ENCODE results near the gene HTRA3.

Gene HTRA3

GRCh38 chr4:8278421-8279287 lies 9.1 kb downstream of the HTRA3 start:
- DNase-seq (ENCODE audit: low spot score in 2 of 2) = no peak
- Mint-ChIP-seq H3K9me3 (no peaks in the 10 kb centered on the region), H3K36me3 (ENCODE audit: insufficient read depth) (no peaks in the 10 kb centered on the region), H3K27ac (ENCODE audit: low read depth) (no peak overlapping the region), H3K4me3 (no peak overlapping the region), H3K4me1 (no peaks in the 10 kb centered on the region), H3K27me3 (peaks cover 12% of the 10 kb centered on the region)
- no peak for ATAC-seq (replicated peaks; ENCODE audit: extremely low read depth, poor library complexity, severe bottlenecking)

- no peak for DNase-seq (ENCODE audit: low spot score in 2 of 2)
- peak overlapping the region; percentile 16 for H3K27ac Mint-ChIP-seq (ENCODE audit: low read depth)
- no peak overlapping the region for H3K4me3 Mint-ChIP-seq
- H3K4me1 Mint-ChIP-seq = no peaks in the 10 kb centered on the region
- H3K9me3 Mint-ChIP-seq = no peaks in the 10 kb centered on the region
- H3K27me3 Mint-ChIP-seq = peaks cover 3% of the 10 kb centered on the region
- ATAC-seq (replicated peaks; ENCODE audit: extremely low read depth, poor library complexity, severe bottlenecking) = no peak
- no peaks in the 10 kb centered on the region for H3K36me3 Mint-ChIP-seq (ENCODE audit: insufficient read depth)
Observed at GRCh38 chr4:8279321-8280157, 10.0 kb downstream of the HTRA3 start.

- Mint-ChIP-seq H3K4me3 (no peak overlapping the region), H3K9me3 (no peaks in the 10 kb centered on the region), H3K27me3 (no peaks in the 10 kb centered on the region), H3K4me1 (no peaks in the 10 kb centered on the region), H3K27ac (ENCODE audit: low read depth) (peak overlapping the region; percentile 16), H3K36me3 (ENCODE audit: insufficient read depth) (no peaks in the 10 kb centered on the region)
- no peak for ATAC-seq (replicated peaks; ENCODE audit: extremely low read depth, poor library complexity, severe bottlenecking)
- no peak for DNase-seq (ENCODE audit: low spot score in 2 of 2)
Observed at GRCh38 chr4:8280158-8280875, 10.8 kb downstream of the HTRA3 start.

GRCh38 chr4:8280876-8281440 lies 11.4 kb downstream of the HTRA3 start:
- ATAC-seq (replicated peaks; ENCODE audit: extremely low read depth, poor library complexity, severe bottlenecking) (no peak), DNase-seq (ENCODE audit: low spot score in 2 of 2) (no peak)
- H3K9me3 Mint-ChIP-seq = no peaks in the 10 kb centered on the region
- no peaks in the 10 kb centered on the region for H3K4me1 Mint-ChIP-seq
- H3K27ac Mint-ChIP-seq (ENCODE audit: low read depth) = no peak overlapping the region
- no peaks in the 10 kb centered on the region for H3K27me3 Mint-ChIP-seq
- no peaks in the 10 kb centered on the region for H3K36me3 Mint-ChIP-seq (ENCODE audit: insufficient read depth)
- H3K4me3 Mint-ChIP-seq = no peak overlapping the region

GRCh38 chr4:8281519-8282133 lies 12.1 kb downstream of the HTRA3 start:
- no peaks in the 10 kb centered on the region for H3K4me1 Mint-ChIP-seq
- no peaks in the 10 kb centered on the region for H3K9me3 Mint-ChIP-seq
- DNase-seq (ENCODE audit: low spot score in 2 of 2) (no peak), ATAC-seq (replicated peaks; ENCODE audit: extremely low read depth, poor library complexity, severe bottlenecking) (no peak)
- no peaks in the 10 kb centered on the region for H3K36me3 Mint-ChIP-seq (ENCODE audit: insufficient read depth)
- H3K27me3 Mint-ChIP-seq = no peaks in the 10 kb centered on the region
- H3K27ac Mint-ChIP-seq (ENCODE audit: low read depth) = no peak overlapping the region
- H3K4me3 Mint-ChIP-seq = no peak overlapping the region

GRCh38 chr4:8282134-8282641 lies 12.6 kb downstream of the HTRA3 start:
- H3K27me3 Mint-ChIP-seq = no peaks in the 10 kb centered on the region
- no peaks in the 10 kb centered on the region for H3K36me3 Mint-ChIP-seq (ENCODE audit: insufficient read depth)
- no peaks in the 10 kb centered on the region for H3K9me3 Mint-ChIP-seq
- DNase-seq (ENCODE audit: low spot score in 2 of 2) = no peak
- no peak for ATAC-seq (replicated peaks; ENCODE audit: extremely low read depth, poor library complexity, severe bottlenecking)
- H3K27ac Mint-ChIP-seq (ENCODE audit: low read depth) = no peak overlapping the region
- H3K4me1 Mint-ChIP-seq = no peaks in the 10 kb centered on the region
- H3K4me3 Mint-ChIP-seq = no peak overlapping the region

GRCh38 chr4:8282742-8283141 lies 13.2 kb downstream of the HTRA3 start:
- no peaks in the 10 kb centered on the region for H3K27me3 Mint-ChIP-seq
- ATAC-seq (replicated peaks; ENCODE audit: extremely low read depth, poor library complexity, severe bottlenecking) (no peak), DNase-seq (ENCODE audit: low spot score in 2 of 2) (no peak)
- no peak overlapping the region for H3K4me3 Mint-ChIP-seq
- H3K27ac Mint-ChIP-seq (ENCODE audit: low read depth) = no peak overlapping the region
- no peaks in the 10 kb centered on the region for H3K36me3 Mint-ChIP-seq (ENCODE audit: insufficient read depth)
- H3K9me3 Mint-ChIP-seq = no peaks in the 10 kb centered on the region
- no peaks in the 10 kb centered on the region for H3K4me1 Mint-ChIP-seq

GRCh38 chr4:8283161-8283560 lies 13.6 kb downstream of the HTRA3 start:
- ATAC-seq (replicated peaks; ENCODE audit: extremely low read depth, poor library complexity, severe bottlenecking) = no peak
- H3K4me3 Mint-ChIP-seq = no peak overlapping the region
- peak overlapping the region; percentile 25 for H3K27ac Mint-ChIP-seq (ENCODE audit: low read depth)
- H3K4me1 Mint-ChIP-seq = no peaks in the 10 kb centered on the region
- no peaks in the 10 kb centered on the region for H3K9me3 Mint-ChIP-seq
- DNase-seq (ENCODE audit: low spot score in 2 of 2) = no peak
- no peaks in the 10 kb centered on the region for H3K27me3 Mint-ChIP-seq
- no peaks in the 10 kb centered on the region for H3K36me3 Mint-ChIP-seq (ENCODE audit: insufficient read depth)

GRCh38 chr4:8283631-8284121 lies 14.1 kb downstream of the HTRA3 start:
- Mint-ChIP-seq H3K4me3 (no peak overlapping the region), H3K27me3 (no peaks in the 10 kb centered on the region), H3K27ac (ENCODE audit: low read depth) (peak overlapping the region; percentile 25), H3K36me3 (ENCODE audit: insufficient read depth) (no peaks in the 10 kb centered on the region), H3K9me3 (no peaks in the 10 kb centered on the region), H3K4me1 (no peaks in the 10 kb centered on the region)
- DNase-seq (ENCODE audit: low spot score in 2 of 2) (no peak), ATAC-seq (replicated peaks; ENCODE audit: extremely low read depth, poor library complexity, severe bottlenecking) (no peak)

- DNase-seq (ENCODE audit: low spot score in 2 of 2) = no peak
- Mint-ChIP-seq H3K9me3 (no peaks in the 10 kb centered on the region), H3K27me3 (no peaks in the 10 kb centered on the region), H3K4me3 (no peak overlapping the region), H3K36me3 (ENCODE audit: insufficient read depth) (no peaks in the 10 kb centered on the region), H3K27ac (ENCODE audit: low read depth) (no peak overlapping the region), H3K4me1 (no peaks in the 10 kb centered on the region)
- no peak for ATAC-seq (replicated peaks; ENCODE audit: extremely low read depth, poor library complexity, severe bottlenecking)
Observed at GRCh38 chr4:8284391-8284790, 14.8 kb downstream of the HTRA3 start.

- H3K36me3 Mint-ChIP-seq (ENCODE audit: insufficient read depth) = no peaks in the 10 kb centered on the region
- ATAC-seq (replicated peaks; ENCODE audit: extremely low read depth, poor library complexity, severe bottlenecking) (no peak), DNase-seq (ENCODE audit: low spot score in 2 of 2) (no peak)
- no peaks in the 10 kb centered on the region for H3K27me3 Mint-ChIP-seq
- H3K4me3 Mint-ChIP-seq = no peak overlapping the region
- no peak overlapping the region for H3K27ac Mint-ChIP-seq (ENCODE audit: low read depth)
- H3K4me1 Mint-ChIP-seq = no peaks in the 10 kb centered on the region
- H3K9me3 Mint-ChIP-seq = no peaks in the 10 kb centered on the region
Observed at GRCh38 chr4:8285143-8285975, 15.8 kb downstream of the HTRA3 start.

All from central memory CD8-positive, alpha-beta T cell (primary cell).